GM19240 (cell line): ENCODE data around the gene CALY.
"Not testable (repeated sequence)": the region's sequence is repeated elsewhere in the genome, so short reads cannot be mapped to it uniquely, and the experiment has no call there.

Source experiments
- DNase-seq: peaks from one replicate; pipeline ENCODE4 v3.0.0; 2011; ENCODE audit warnings: low spot score; ENCODE audit not compliant: insufficient read length

The CALY gene

GRCh38 chr10:133329491-133330202, 7.0 kb downstream of the CALY start:
- DNase-seq = peak; percentile 99

GRCh38 chr10:133328358-133329343, 8.0 kb downstream of the CALY start:
- no peak for DNase-seq

- DNase-seq = no peak
Observed at GRCh38 chr10:133327651-133328357, 8.9 kb downstream of the CALY start.

GRCh38 chr10:133326745-133327650, 9.7 kb downstream of the CALY start:
- DNase-seq = no peak

GRCh38 chr10:133326223-133326551, 10.5 kb downstream of the CALY start:
- no peak for DNase-seq

DNA sequence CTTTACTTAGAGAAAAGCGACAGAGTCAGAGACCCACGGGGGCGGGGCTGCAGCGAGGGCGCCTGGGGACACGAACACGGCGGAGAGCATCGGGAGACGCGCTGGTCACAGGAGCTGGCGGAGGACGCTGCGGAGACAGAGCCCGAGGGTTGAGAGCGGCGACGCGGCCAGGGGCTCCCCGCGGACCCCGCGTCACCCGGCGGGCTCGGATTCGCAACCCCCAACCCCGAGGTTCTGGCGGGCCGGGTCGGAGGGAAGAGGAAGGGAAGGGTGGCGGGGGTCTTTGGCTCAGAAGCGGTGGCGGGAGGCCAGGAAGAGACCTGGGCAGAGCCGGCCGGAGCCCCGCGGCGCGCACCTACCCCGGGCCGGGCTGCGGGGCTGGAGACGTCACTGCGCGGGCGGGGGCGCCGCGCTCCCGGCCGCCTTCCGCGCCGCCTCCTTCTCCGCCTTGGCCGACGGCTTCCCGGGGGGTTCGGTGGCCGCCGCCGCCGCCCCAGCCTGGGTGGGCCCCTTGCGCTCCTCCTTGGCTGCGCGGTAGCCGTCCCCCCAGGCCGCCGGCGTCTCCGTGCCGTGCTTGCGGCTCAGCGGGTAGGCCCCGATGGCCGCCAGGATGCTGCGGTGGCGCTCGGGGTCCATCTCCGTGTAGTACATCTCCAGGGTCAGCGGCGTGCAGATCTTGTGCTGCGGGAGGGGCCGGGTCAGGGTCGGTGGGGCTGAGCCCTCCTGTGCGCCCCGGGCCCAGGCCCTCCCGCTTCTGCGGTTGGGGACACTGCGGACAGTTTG, 11.1 kb downstream of the CALY start:
- DNase-seq = no peak

- DNase-seq = no peak
Observed at GRCh38 chr10:133324857-133325260, 11.8 kb downstream of the CALY start.

DNA sequence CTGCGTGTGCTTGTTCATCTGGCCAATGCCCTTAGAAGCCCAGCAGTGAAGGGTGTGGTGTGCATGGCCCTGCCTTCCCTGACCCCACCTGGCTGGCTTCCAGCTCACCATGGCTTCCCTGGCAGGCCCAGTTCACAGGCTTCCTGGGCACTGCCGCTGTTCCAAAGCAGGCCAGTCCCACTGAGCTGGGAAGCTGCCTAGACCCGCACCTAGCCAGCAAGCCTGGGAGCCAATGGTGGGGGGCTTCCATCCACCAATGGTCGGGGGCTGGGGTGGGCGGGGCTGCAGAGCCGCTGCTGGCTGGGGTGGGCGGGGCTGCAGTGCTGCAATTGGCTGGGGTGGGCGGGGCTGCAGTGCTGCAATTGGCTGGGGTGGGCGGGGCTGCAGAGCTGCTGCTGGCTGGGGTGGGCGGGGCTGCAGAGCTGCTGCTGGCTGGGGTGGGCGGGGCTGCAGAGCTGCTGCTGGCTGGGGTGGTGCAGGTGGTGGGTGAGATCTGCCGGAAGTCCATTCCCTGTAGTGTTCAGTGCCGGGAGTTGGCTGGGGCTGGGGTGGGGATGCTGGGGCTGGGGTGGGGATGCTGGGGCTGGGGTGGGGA, 12.4 kb downstream of the CALY start:
- no peak for DNase-seq

DNA sequence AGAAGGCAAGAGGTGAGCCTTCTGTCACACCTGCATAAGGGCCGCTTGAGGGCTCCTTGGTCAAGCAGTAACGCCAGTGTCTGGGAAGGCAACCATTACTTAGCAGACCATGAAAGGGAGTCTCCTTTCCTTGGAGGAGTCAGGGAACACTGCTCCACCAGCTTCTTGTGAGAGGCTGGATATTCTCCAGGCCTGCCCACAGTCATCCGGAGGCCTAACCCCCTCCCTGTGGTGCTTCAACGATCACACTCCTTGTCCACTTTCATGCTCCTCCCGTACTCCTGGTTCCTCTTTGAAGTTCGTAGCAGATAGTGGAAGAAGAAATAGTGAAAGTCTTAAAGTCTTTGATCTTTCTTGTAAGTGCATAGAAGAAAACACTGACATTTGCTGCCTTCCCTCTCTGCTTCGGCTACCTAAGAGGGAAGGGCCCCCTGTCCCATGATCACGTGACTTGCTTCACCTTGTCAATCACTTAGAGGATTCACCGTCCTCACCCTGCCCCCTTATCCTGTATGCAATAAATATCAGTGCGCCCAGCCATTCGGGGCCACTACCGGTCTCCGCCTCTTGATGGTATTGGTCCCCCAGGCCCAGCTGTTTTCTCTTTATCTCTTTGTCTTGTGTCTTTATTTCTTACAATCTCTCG, 14.5 kb downstream of the CALY start:
- not testable (repeated sequence) for DNase-seq

DNA sequence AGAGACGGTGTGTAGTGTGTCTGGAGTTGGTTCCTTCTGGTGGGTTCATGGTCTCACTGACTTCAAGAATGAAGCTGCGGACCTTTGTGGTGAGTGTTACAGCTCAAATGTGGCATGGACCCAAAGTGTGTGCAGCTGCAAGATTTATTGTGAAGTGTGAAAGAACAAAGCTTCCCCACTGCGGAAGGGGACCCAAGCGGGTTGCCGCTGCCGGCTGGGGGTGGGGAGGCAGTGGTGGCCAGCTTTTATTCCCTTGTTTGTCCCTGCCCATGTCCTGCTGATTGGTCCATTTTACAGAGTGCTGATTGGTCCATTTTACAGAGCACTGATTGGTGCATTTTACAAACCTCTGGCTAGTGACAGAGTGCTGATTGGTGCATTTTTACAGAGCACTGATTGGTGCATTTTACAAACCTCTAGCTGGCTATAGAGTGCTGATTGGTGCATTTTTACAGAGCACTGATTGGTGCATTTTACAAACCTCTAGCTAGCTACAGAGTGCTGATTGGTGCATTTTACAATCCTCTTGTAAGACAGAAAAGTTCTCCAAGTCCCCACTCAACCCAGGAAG, 15.8 kb downstream of the CALY start:
- DNase-seq = not testable (repeated sequence)

DNA sequence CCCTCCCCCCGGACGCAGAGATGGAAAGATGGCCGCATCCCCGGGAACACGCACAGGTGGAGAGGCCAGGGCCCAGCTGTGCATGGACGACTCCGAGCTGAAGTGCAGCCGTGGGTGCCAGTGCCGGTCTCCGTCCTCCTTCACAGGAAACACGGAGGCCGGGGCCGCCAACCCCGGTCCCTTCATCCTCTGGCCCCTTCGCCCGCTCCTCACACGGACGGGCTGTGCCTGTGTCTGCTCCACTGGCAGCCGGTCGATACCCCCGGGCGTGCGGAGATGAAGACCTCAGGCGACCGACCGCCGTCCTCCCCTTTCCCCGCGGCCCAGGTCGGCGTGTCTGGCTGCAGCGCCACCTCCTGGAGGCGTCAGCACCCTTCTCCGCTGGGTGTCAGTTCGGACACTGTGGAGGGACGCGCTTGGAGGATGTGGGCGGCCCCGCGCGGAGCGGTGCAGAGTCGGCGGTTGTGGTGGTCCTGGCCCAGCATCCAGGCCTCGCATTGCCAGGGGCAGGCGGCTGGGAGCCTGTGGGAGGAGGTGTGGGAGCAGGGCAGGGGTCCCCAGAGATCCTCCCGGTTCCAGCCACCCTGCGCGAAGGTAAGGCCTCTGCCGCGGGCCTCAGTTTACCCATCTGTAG, 18.1 kb downstream of the CALY start:
- no peak for DNase-seq

DNA sequence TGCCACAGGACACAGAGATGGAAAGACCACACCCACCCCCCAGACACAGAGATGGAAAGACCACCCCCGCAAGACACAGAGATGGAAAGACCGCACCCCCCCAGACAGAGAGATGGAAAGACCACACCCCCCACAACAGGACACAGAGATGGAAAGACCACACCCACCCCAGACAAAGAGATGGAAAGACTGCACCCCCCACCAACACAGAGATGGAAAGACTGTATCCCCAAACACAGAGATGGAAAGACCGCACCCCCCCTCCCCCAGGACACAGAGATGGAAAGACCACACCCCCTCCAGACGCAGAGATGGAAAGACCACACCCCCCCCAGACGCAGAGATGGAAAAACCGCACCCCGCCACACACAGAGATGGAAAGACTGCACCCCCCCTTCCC, 20.0 kb downstream of the CALY start:
- no peak for DNase-seq

- no peak for DNase-seq
Observed at GRCh38 chr10:133316266-133316665, 20.4 kb downstream of the CALY start.

GRCh38 chr10:133315847-133316246, 20.8 kb downstream of the CALY start:
- no peak for DNase-seq

GRCh38 chr10:133314911-133315310, 21.8 kb downstream of the CALY start:
- no peak for DNase-seq

GRCh38 chr10:133313192-133313591, 23.5 kb downstream of the CALY start:
- no peak for DNase-seq

DNA sequence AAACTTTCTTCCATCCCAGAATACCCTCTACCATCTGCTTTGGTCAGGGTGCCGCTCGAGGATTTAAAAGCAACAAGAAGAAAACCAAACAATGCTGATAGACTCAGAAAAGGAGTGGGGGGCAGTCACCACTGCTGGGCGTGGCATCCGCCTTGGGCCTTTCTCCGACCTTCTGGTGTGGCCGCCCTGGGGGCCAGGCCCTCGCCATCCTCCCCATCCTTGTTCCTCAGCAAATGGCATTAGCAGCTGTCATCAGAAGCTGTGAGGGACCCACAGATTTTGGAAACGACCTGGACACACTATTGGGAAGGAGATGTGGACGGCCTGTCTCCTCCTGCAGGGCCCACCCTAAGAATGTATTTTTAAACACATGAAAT, 23.9 kb downstream of the CALY start:
- DNase-seq = no peak

- DNase-seq = no peak
Observed at GRCh38 chr10:133312016-133312768, 24.5 kb downstream of the CALY start.
